Left ventricle myocardium superior (tissue), 1 donor: Measurements from ENCODE around the gene L2HGDH. TPM values are rescaled to one million over a fixed set of nuclear protein-coding genes. Genes with fewer than 3 reads are reported as not detected.

Experiments used
- ATAC-seq: fragments of 200-7000 bp; cut with Tn5 transposase; one replicate; pipeline ENCODE4 v1.9.1; 2020; ENCODE audit warnings: mild to moderate bottlenecking, moderate library complexity
- DNase-seq: peaks from one replicate; pipeline ENCODE4 v3.0.0-alpha.2; 2020
- intact Hi-C: fragments of 100-400 bp; cut with micrococcal nuclease; formaldehyde crosslinking; loops from one replicate; pipeline ENCODE4 v1.11.0; 2022
- total RNA-seq: library from RNA; stranded (reverse); fragmentation: NEBNext Ultra II Directional; extraction: Animal tissue kit (Norgen Biotek cat#: 25700); gene quantifications from one replicate; pipeline ENCODE4 v1.2.1, GENCODE V29; 2021
- donor health status: DM: no; HTN: yes; CAD: no; lungs with severe emphysema.

Gene L2HGDH
- total RNA-seq, 1 donor from 2014 or later = 13.4 TPM

- DNase-seq (no peak), ATAC-seq (no peak)
- intact Hi-C loops = no loop called here
Observed at GRCh38 chr14:50310445-50310844, 1.6 kb downstream of the L2HGDH start.

DNA sequence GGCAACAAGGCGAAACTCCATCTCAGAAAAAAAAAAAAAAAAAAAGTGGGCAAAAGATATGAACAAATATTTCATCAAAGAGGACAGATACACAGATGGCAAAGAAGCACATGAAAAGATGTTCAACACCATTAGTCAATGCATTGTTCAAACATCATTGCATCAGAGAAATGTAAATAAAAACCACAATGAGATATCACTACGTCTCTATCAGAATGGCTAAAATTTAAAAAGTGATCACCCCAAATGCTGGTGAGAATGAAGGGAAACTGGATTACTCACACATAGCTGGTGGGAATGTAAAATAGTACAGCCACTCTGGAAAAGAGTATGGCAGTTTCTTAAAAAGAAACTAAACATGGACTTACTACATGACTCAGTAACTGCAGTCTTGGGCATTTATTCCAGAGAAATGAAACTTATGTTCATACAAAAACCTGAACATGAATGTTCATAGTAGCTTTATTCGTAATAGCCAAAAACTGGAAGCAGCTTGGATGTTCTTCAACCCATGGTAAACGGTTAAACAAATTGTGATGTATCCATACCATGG, 3.6 kb downstream of the L2HGDH start:
- intact Hi-C loops = no loop called here
- DNase-seq (no peak), ATAC-seq (no peak)

DNA sequence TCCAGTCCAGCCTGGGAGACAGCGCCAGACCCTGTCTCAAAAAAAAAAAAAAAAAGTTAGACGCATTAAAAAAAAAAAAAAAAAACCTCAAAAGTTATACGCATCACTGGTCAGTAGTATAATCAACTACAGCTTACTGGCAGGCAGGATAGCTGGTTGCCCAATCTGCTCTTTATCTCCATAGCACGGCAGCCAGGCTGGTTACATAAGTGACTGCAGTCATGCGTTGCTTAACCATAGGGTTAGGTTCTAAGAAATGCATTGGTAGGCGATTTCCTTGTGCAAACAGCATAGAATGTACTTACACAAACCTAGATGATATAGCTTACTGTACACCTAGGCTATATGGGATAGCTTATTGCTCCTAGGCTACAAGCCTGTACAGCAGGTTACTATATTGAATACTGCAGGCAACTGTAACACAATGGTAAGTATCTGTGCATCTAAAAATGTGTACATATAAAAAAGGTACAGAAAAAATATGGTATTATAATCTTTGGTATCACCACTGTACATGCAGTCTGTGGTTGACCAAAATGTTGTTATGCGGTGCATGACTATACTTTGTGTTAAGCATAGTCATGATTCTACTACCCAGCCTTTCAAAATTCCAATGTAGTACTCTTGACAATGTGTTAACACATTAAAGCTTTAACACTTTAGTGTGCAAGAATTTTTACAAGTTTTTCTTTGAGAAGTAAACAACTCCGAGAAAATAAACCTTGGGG, 8.1 kb downstream of the L2HGDH start:
- no peak for DNase-seq
- intact Hi-C loops = no loop called here
- ATAC-seq = peak; percentile 63

DNA sequence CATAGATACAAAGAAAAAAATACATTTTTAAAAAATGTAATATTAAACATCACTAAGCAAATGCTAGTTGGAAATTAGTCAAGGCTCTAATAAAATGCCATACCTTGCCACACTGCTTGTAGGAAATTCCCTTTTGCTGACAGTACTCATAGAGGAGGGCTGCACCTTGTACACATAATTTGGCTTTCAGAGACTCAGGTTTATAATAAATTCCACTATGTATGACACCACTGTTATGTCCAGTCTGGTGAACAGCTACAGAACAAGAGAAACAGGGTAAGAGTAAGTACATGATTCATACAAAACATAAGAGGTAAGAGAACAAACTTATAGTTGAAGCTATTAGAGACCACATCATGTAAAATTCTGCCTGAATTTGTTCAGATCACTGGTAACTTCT, 10.1 kb downstream of the L2HGDH start:
- intact Hi-C loops = no loop called here
- DNase-seq = no peak
- no peak for ATAC-seq

DNA sequence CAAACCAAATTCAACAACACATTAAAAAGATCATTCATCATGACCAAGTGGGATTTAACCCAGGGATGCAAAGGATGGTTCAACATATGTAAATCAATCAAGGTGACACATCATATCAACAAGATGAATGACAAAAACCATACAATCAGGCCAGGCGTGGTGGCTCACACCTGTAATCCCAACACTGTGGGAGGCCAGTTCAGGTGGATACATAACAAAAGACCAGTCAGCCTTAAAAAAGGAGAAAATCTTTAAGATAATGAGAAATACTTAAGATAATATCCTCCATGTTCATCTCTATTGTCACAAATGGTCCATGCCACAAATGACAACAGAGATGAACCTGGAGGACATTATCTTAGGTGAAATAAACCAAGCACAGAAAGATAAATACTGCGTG, 12.4 kb downstream of the L2HGDH start:
- ATAC-seq (no peak), DNase-seq (no peak)
- intact Hi-C loops = no loop called here

DNA sequence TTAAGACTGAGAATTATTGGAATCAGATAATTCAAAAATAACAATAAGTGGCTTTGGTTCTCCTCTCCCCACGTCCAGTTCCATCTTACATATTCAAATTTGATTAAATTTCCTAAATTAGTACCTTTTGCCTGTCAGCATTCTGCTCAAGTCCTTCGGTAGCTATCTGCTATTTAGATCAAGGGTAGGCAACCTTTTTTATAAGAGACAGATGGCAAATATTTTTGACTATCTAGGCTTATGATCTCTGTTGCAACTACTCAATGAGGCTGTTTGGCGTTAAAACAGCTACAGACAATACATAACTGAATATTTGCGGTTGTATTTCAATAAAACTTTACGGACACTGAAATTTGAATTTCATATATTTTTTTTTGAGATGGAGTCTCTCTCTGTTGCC, 21.7 kb downstream of the L2HGDH start:
- intact Hi-C loops = no loop called here

DNA sequence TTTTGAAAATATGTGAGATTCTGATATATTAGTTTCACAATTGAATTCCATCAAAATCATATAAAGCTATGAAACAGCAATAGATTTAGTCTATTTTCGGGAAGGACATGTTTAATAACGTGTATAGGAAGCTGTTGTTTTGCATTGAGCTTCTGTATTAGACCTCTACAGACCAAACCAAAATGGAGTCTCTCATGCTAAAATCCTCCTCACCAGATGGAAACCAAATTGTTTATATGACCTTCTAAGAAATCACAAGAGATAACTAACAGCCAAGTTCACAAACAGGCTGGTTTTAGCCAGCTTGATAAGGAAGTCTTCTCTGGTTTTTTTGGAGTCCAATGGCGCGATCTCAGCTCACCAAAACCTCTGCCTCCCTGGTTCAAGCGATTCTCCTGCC, 23.9 kb downstream of the L2HGDH start:
- DNase-seq (no peak), ATAC-seq (no peak)
- intact Hi-C loops = no loop called here

More for the DNA sequence above, 21.7 kb downstream of the L2HGDH start:
- DNase-seq (no peak), ATAC-seq (no peak)

GRCh38 chr14:50285861-50286260, 26.2 kb downstream of the L2HGDH start:
- DNase-seq = no peak
- intact Hi-C loops = no loop called here
- no peak for ATAC-seq

DNA sequence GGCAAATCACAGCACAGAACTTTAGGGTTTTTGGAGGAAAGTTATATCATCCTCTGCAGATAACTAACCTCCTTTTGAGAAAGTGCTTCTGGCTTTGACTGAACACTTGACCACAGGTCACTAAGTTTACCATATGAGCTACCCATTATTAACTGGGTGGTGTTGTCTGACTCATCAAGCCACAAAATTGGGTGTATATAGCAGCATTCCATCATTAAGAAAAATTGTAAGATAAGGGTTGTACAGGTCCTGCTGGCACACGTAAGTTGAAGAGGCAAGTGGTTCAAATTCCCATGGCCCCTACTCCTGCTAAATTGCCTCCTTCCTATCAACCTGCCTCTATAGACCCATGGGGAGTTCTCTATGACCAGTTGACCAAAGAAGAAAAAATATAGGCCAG, 39.5 kb downstream of the L2HGDH start:
- intact Hi-C loops = no loop called here
- ATAC-seq (no peak), DNase-seq (no peak)

GRCh38 chr14:50270932-50271331, 41.1 kb downstream of the L2HGDH start:
- DNase-seq (no peak), ATAC-seq (no peak)
- intact Hi-C loops = no loop called here

DNA sequence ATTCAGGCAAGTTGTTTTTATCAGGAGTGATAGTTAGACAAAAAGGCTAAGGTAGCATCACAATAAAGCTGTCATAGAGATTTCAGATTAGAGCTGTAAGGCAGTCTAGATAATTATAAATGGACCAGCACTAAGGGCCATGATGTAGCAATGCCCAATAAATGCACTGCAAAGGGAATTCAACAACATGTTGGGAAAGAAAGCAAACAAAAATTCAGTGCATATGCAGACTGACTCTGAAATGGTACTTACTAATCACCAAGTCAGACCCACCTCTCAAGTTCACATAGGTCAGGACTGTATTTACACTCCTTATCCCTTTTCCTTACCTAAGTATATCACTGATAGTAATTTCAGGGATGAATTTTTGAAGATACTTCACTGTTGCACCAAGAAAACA, 47.0 kb downstream of the L2HGDH start:
- DNase-seq = no peak
- intact Hi-C loops = no loop called here
- no peak for ATAC-seq

GRCh38 chr14:50263321-50263720, 48.7 kb downstream of the L2HGDH start:
- intact Hi-C loops = no loop called here
- DNase-seq = no peak
- no peak for ATAC-seq

DNA sequence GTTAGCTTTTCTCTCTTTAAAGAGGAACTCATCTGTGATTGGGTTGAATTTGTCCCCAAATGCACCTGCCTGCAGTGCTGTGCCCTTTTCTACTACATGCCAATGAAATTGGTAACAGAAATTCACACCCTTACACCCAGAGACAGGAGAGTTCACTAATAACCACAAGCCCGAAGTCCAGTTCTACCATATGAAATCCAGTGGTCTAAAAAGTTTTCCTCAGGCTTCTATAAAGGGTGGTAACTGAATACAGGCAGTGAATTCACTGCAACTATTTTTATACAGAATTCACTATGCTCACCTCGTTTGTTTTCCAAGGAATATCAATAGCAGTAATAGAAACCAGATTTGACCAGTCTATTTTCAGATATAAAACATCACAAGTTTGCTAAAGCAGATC, 49.2 kb downstream of the L2HGDH start:
- DNase-seq (no peak), ATAC-seq (no peak)
- intact Hi-C loops = no loop called here

DNA sequence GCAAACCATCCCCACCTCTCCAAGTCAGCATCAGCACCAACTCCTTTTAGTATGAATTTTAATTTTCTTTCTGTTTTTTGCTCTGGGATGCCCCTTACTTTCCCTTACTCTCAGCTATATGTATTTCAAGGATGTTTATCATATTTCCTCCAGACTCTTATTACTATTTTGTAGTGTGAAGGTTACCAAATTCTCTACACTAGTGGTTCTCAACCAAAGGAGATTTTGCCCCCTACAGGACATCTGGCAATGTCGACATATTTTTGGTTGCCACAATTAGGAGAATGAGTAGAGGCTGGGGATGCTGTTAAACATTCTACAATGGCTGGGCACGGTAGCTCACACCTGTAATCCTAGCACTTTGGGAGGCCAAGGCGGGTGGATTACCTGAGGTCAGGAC, 51.5 kb downstream of the L2HGDH start:
- DNase-seq = no peak
- ATAC-seq = peak; percentile 44
- intact Hi-C loops = no loop called here

GRCh38 chr14:50260072-50260471, 52.0 kb downstream of the L2HGDH start:
- intact Hi-C loops = no loop called here
- no peak for ATAC-seq

DNA sequence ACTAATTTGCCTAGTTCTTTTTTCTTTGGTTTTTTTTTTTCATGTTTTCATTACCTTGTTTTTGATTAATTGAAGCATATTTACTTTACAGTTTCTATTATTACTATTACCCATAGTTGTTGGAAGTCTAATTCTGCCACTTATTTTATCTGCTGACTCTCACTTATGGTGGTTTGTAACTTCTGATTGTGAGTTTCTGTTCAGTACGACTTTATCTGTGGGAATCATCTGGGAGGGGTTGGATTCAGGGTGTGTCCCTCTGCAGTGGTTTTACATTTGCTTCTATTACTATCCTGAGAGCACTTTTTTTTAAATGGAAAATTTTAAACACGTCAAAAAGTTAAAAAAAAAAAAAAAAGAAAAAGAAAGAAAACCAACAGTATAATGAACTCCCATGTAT, 54.3 kb downstream of the L2HGDH start:
- DNase-seq = no peak
- ATAC-seq = no peak
- intact Hi-C loops = no loop called here

More at GRCh38 chr14:50260072-50260471, 52.0 kb downstream of the L2HGDH start:
- no peak for DNase-seq

- intact Hi-C loops = no loop called here
- no peak for ATAC-seq
- DNase-seq = no peak
Observed at GRCh38 chr14:50254248-50254647, 57.8 kb downstream of the L2HGDH start.

- ATAC-seq (no peak), DNase-seq (no peak)
- intact Hi-C loops = no loop called here
Observed at GRCh38 chr14:50249136-50249775, 62.8 kb downstream of the L2HGDH start.

DNA sequence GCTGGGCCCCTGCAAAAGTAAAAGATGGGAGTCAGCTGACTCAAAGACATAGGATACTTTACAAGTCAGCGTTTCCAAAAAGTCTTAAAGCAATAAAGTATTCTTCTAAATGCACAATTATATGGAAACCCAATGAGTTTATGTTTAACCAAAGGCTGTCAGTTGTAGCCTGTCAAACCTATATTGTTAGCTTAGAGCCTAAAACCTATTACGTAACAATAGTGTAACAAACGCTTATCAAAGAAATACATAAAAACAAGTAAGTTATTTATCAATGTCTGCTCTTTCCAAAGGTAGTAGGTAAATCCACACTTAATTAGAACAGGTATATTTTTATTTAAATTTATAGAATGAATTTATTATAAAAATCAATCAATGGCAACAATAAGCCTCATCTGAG, 64.8 kb downstream of the L2HGDH start:
- ATAC-seq = no peak
- no peak for DNase-seq
- intact Hi-C loops = no loop called here

DNA sequence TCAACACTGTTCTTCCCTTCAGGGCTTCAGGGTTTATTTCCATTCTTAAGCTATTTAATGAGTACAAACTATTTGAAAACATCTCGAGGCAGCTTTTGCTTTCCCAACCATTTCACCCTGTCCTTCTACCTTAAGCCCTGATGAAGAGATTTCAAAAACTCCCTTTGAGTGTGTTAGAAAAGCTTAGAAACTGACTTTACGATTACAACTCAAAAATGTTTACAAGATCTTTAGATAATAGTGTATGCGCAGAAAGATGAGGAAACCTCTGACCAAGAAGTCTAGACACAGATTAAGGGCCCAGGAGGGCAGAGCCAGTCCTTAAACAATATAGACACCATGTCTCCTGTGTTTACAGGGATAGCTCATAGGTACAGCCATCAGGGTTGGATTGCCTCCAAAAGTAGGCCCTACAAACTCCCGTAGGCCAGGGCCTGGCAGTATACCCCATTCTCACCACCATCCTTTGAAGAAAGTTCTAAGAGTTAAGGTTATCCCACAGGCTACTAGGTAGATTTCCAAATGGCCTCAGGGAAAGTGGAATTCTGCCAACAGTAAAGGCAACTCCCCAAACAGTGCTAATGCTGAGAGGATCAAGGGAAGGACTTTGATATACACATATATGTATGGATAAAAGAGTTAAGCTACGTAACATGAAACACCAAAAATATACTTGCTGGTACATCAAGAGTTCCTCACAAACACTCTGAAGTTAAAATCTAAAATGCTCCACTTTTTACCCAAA, 69.3 kb downstream of the L2HGDH start:
- DNase-seq (no peak), ATAC-seq (no peak)
- intact Hi-C loops = no loop called here
